ENCODE measurements around the gene ADORA2A.

Gene ADORA2A

GRCh38 chr22:24445481-24446259 is 18.3 kb downstream of the ADORA2A start:
- Histone ChIP-seq H3K4me3 (ENCODE audit: low read depth in 1 of 5, low read length in 5 of 5) (no peak overlapping the region), H3K36me3 (ENCODE audit: control insufficient read depth in 5 of 5, insufficient read depth in 5 of 5, low read length in 5 of 5) (peaks cover 0 to 3% (median 0%) of the 10 kb centered on the region in 5 donors), H3K9ac (ENCODE audit: low read length in 5 of 5) (no peak overlapping the region), H3K27ac (ENCODE audit: low read depth, low read length) (no peak overlapping the region), H3K4me1 (ENCODE audit: control insufficient read depth in 5 of 5, insufficient read depth in 5 of 5, low read length in 5 of 5) (peaks cover 0 to 18% (median 8%) of the 10 kb centered on the region in 5 donors), H3K27me3 (ENCODE audit: control insufficient read depth in 5 of 5, insufficient read depth in 4 of 5, low read length in 5 of 5) (peaks cover 0 to 5% (median 0%) of the 10 kb centered on the region in 5 donors), H3K9me3 (ENCODE audit: control insufficient read depth in 5 of 5, low read length in 5 of 5) (no peaks in the 10 kb centered on the region)

GRCh38 chr22:24446260-24446611 is 18.8 kb downstream of the ADORA2A start:
- peaks cover 0 to 18% (median 10%) of the 10 kb centered on the region in 5 donors for H3K4me1 ChIP-seq (ENCODE audit: control insufficient read depth in 5 of 5, insufficient read depth in 5 of 5, low read length in 5 of 5)
- peaks cover 0 to 5% (median 0%) of the 10 kb centered on the region in 5 donors for H3K27me3 ChIP-seq (ENCODE audit: control insufficient read depth in 5 of 5, insufficient read depth in 4 of 5, low read length in 5 of 5)
- H3K9ac ChIP-seq (ENCODE audit: low read length in 5 of 5): no peak overlapping the region
- H3K9me3 ChIP-seq (ENCODE audit: control insufficient read depth in 5 of 5, low read length in 5 of 5): no peaks in the 10 kb centered on the region
- H3K27ac ChIP-seq (ENCODE audit: low read depth, low read length): no peak overlapping the region
- H3K4me3 ChIP-seq (ENCODE audit: low read depth in 1 of 5, low read length in 5 of 5): no peak overlapping the region
- H3K36me3 ChIP-seq (ENCODE audit: control insufficient read depth in 5 of 5, insufficient read depth in 5 of 5, low read length in 5 of 5): no peaks in the 10 kb centered on the region

GRCh38 chr22:24450610-24451009 is 23.2 kb downstream of the ADORA2A start:
- Histone ChIP-seq H3K36me3 (ENCODE audit: control insufficient read depth in 5 of 5, insufficient read depth in 5 of 5, low read length in 5 of 5) (no peaks in the 10 kb centered on the region), H3K27me3 (ENCODE audit: control insufficient read depth in 5 of 5, insufficient read depth in 4 of 5, low read length in 5 of 5) (no peaks in the 10 kb centered on the region), H3K9ac (ENCODE audit: low read length in 5 of 5) (no peak overlapping the region), H3K4me3 (ENCODE audit: low read depth in 1 of 5, low read length in 5 of 5) (no peak overlapping the region), H3K9me3 (ENCODE audit: control insufficient read depth in 5 of 5, low read length in 5 of 5) (no peaks in the 10 kb centered on the region), H3K27ac (ENCODE audit: low read depth, low read length) (no peak overlapping the region), H3K4me1 (ENCODE audit: control insufficient read depth in 5 of 5, insufficient read depth in 5 of 5, low read length in 5 of 5) (peaks cover 7 to 25% (median 11%) of the 10 kb centered on the region in 5 donors)

- H3K4me1 ChIP-seq (ENCODE audit: control insufficient read depth in 5 of 5, insufficient read depth in 5 of 5, low read length in 5 of 5): peaks cover 7 to 30% (median 16%) of the 10 kb centered on the region in 5 donors
- H3K27me3 ChIP-seq (ENCODE audit: control insufficient read depth in 5 of 5, insufficient read depth in 4 of 5, low read length in 5 of 5): no peaks in the 10 kb centered on the region
- no peak overlapping the region for H3K9ac ChIP-seq (ENCODE audit: low read length in 5 of 5)
- H3K36me3 ChIP-seq (ENCODE audit: control insufficient read depth in 5 of 5, insufficient read depth in 5 of 5, low read length in 5 of 5): no peaks in the 10 kb centered on the region
- H3K27ac ChIP-seq (ENCODE audit: low read depth, low read length): no peak overlapping the region
- no peaks in the 10 kb centered on the region for H3K9me3 ChIP-seq (ENCODE audit: control insufficient read depth in 5 of 5, low read length in 5 of 5)
- H3K4me3 ChIP-seq (ENCODE audit: low read depth in 1 of 5, low read length in 5 of 5): no peak overlapping the region
Measured at GRCh38 chr22:24451162-24451561, 23.8 kb downstream of the ADORA2A start.

- no peaks in the 10 kb centered on the region for H3K9me3 ChIP-seq (ENCODE audit: control insufficient read depth in 5 of 5, low read length in 5 of 5)
- peaks cover 7 to 36% (median 21%) of the 10 kb centered on the region in 5 donors for H3K4me1 ChIP-seq (ENCODE audit: control insufficient read depth in 5 of 5, insufficient read depth in 5 of 5, low read length in 5 of 5)
- no peak overlapping the region for H3K4me3 ChIP-seq (ENCODE audit: low read depth in 1 of 5, low read length in 5 of 5)
- no peaks in the 10 kb centered on the region for H3K27me3 ChIP-seq (ENCODE audit: control insufficient read depth in 5 of 5, insufficient read depth in 4 of 5, low read length in 5 of 5)
- no peak overlapping the region for H3K9ac ChIP-seq (ENCODE audit: low read length in 5 of 5)
- no peaks in the 10 kb centered on the region for H3K36me3 ChIP-seq (ENCODE audit: control insufficient read depth in 5 of 5, insufficient read depth in 5 of 5, low read length in 5 of 5)
- H3K27ac ChIP-seq (ENCODE audit: low read depth, low read length): no peak overlapping the region
Measured at GRCh38 chr22:24453853-24454252, 26.5 kb downstream of the ADORA2A start.

- Histone ChIP-seq H3K36me3 (ENCODE audit: control insufficient read depth in 5 of 5, insufficient read depth in 5 of 5, low read length in 5 of 5) (no peaks in the 10 kb centered on the region), H3K9ac (ENCODE audit: low read length in 5 of 5) (peak overlapping the region in 1 of 5 donors; percentile 48), H3K27ac (ENCODE audit: low read depth, low read length) (peak overlapping the region; percentile 41), H3K27me3 (ENCODE audit: control insufficient read depth in 5 of 5, insufficient read depth in 4 of 5, low read length in 5 of 5) (no peaks in the 10 kb centered on the region), H3K4me1 (ENCODE audit: control insufficient read depth in 5 of 5, insufficient read depth in 5 of 5, low read length in 5 of 5) (peaks cover 7 to 38% (median 23%) of the 10 kb centered on the region in 5 donors), H3K4me3 (ENCODE audit: low read depth in 1 of 5, low read length in 5 of 5) (no peak overlapping the region), H3K9me3 (ENCODE audit: control insufficient read depth in 5 of 5, low read length in 5 of 5) (no peaks in the 10 kb centered on the region)
Measured at GRCh38 chr22:24455039-24455438, 27.6 kb downstream of the ADORA2A start.

GRCh38 chr22:24455751-24456426 is 28.5 kb downstream of the ADORA2A start:
- H3K9me3 ChIP-seq (ENCODE audit: control insufficient read depth in 5 of 5, low read length in 5 of 5): no peaks in the 10 kb centered on the region
- H3K4me3 ChIP-seq (ENCODE audit: low read depth in 1 of 5, low read length in 5 of 5): no peak overlapping the region
- peak overlapping the region; percentile 41 for H3K27ac ChIP-seq (ENCODE audit: low read depth, low read length)
- H3K36me3 ChIP-seq (ENCODE audit: control insufficient read depth in 5 of 5, insufficient read depth in 5 of 5, low read length in 5 of 5): no peaks in the 10 kb centered on the region
- H3K4me1 ChIP-seq (ENCODE audit: control insufficient read depth in 5 of 5, insufficient read depth in 5 of 5, low read length in 5 of 5): peaks cover 4 to 38% (median 23%) of the 10 kb centered on the region in 5 donors
- H3K27me3 ChIP-seq (ENCODE audit: control insufficient read depth in 5 of 5, insufficient read depth in 4 of 5, low read length in 5 of 5): no peaks in the 10 kb centered on the region
- H3K9ac ChIP-seq (ENCODE audit: low read length in 5 of 5): peak overlapping the region in 1 of 5 donors; percentile 17

- no peak overlapping the region for H3K27ac ChIP-seq (ENCODE audit: low read depth, low read length)
- H3K4me1 ChIP-seq (ENCODE audit: control insufficient read depth in 5 of 5, insufficient read depth in 5 of 5, low read length in 5 of 5): peaks cover 4 to 37% (median 23%) of the 10 kb centered on the region in 5 donors
- no peak overlapping the region for H3K9ac ChIP-seq (ENCODE audit: low read length in 5 of 5)
- H3K36me3 ChIP-seq (ENCODE audit: control insufficient read depth in 5 of 5, insufficient read depth in 5 of 5, low read length in 5 of 5): no peaks in the 10 kb centered on the region
- H3K27me3 ChIP-seq (ENCODE audit: control insufficient read depth in 5 of 5, insufficient read depth in 4 of 5, low read length in 5 of 5): no peaks in the 10 kb centered on the region
- H3K4me3 ChIP-seq (ENCODE audit: low read depth in 1 of 5, low read length in 5 of 5): no peak overlapping the region
- H3K9me3 ChIP-seq (ENCODE audit: control insufficient read depth in 5 of 5, low read length in 5 of 5): no peaks in the 10 kb centered on the region
Measured at GRCh38 chr22:24457894-24458420, 30.6 kb downstream of the ADORA2A start.

GRCh38 chr22:24459911-24460310 is 32.5 kb downstream of the ADORA2A start:
- Histone ChIP-seq H3K36me3 (ENCODE audit: control insufficient read depth in 5 of 5, insufficient read depth in 5 of 5, low read length in 5 of 5) (no peaks in the 10 kb centered on the region), H3K9me3 (ENCODE audit: control insufficient read depth in 5 of 5, low read length in 5 of 5) (no peaks in the 10 kb centered on the region), H3K4me3 (ENCODE audit: low read depth in 1 of 5, low read length in 5 of 5) (no peak overlapping the region), H3K27me3 (ENCODE audit: control insufficient read depth in 5 of 5, insufficient read depth in 4 of 5, low read length in 5 of 5) (no peaks in the 10 kb centered on the region), H3K27ac (ENCODE audit: low read depth, low read length) (no peak overlapping the region), H3K4me1 (ENCODE audit: control insufficient read depth in 5 of 5, insufficient read depth in 5 of 5, low read length in 5 of 5) (peaks cover 4 to 37% (median 23%) of the 10 kb centered on the region in 5 donors), H3K9ac (ENCODE audit: low read length in 5 of 5) (no peak overlapping the region)

All from subcutaneous abdominal adipose tissue (tissue), 5 donors.